HG02678 (cell line): ENCODE measurements around the gene BORCS5.
"Not testable (repeated sequence)": the region's sequence is repeated elsewhere in the genome, so short reads cannot be mapped to it uniquely, and the experiment has no call there.

Experiments
- ATAC-seq: cut with Tn5 transposase; IDR thresholded peaks from one replicate; pipeline ENCODE4 v1.9.1; 2021; ENCODE audit warnings: mild to moderate bottlenecking, moderate library complexity; ENCODE audit not compliant: unreplicated experiment

Gene BORCS5

GRCh38 chr12:12454315-12454714 is 97.4 kb downstream of the BORCS5 start:
- ATAC-seq = no peak

- no peak for ATAC-seq
Measured at GRCh38 chr12:12456637-12457036, 99.8 kb downstream of the BORCS5 start.

- no peak for ATAC-seq
Measured at GRCh38 chr12:12460935-12461922, 104.4 kb downstream of the BORCS5 start.

GRCh38 chr12:12461923-12462315 is 105.0 kb downstream of the BORCS5 start:
- ATAC-seq = no peak

- no peak for ATAC-seq
Measured at GRCh38 chr12:12465522-12465921, 108.6 kb downstream of the BORCS5 start.

- ATAC-seq = no peak
Measured at GRCh38 chr12:12466157-12466556, 109.3 kb downstream of the BORCS5 start.

GRCh38 chr12:12467264-12467663 is 110.4 kb downstream of the BORCS5 start:
- no peak for ATAC-seq

GRCh38 chr12:12467688-12468261 is 110.9 kb downstream of the BORCS5 start:
- no peak for ATAC-seq

GRCh38 chr12:12468575-12468974 is 111.7 kb downstream of the BORCS5 start:
- ATAC-seq = no peak

- ATAC-seq = no peak
Measured at GRCh38 chr12:12469386-12469785, 112.5 kb downstream of the BORCS5 start.

GRCh38 chr12:12470751-12471306 is 114.0 kb downstream of the BORCS5 start:
- no peak for ATAC-seq

GRCh38 chr12:12471982-12472961 is 115.4 kb downstream of the BORCS5 start:
- ATAC-seq = not testable (repeated sequence)

- no peak for ATAC-seq
Measured at GRCh38 chr12:12473223-12473622, 116.3 kb downstream of the BORCS5 start.

GRCh38 chr12:12474471-12474928 is 117.6 kb downstream of the BORCS5 start:
- peak; percentile 21 for ATAC-seq

- peak; percentile 93 for ATAC-seq
Measured at GRCh38 chr12:12474931-12475795, 118.3 kb downstream of the BORCS5 start.

- no peak for ATAC-seq
Measured at GRCh38 chr12:12476857-12477531, 120.1 kb downstream of the BORCS5 start.

- no peak for ATAC-seq
Measured at GRCh38 chr12:12477532-12477890, 120.6 kb downstream of the BORCS5 start.

- no peak for ATAC-seq
Measured at GRCh38 chr12:12480074-12480473, 123.2 kb downstream of the BORCS5 start.

- ATAC-seq = no peak
Measured at GRCh38 chr12:12481631-12482030, 124.8 kb downstream of the BORCS5 start.
